GM18505 (cell line): ENCODE measurements around the gene CDH5.
"Not testable (repeated sequence)": the region's sequence is repeated elsewhere in the genome, so short reads cannot be mapped to it uniquely, and the experiment has no call there.

Experiments used
- ATAC-seq: cut with Tn5 transposase; IDR thresholded peaks from one replicate; pipeline ENCODE4 v1.9.1; 2021; ENCODE audit not compliant: unreplicated experiment
- POLR2A ChIP-seq: IDR thresholded peaks from 4 replicates; pipeline ENCODE4 v1.6.1; 2011; ENCODE audit warnings: borderline replicate concordance; ENCODE audit not compliant: insufficient read depth, insufficient read length; ENCODE audit errors: extremely low read depth

CDH5 gene

DNA sequence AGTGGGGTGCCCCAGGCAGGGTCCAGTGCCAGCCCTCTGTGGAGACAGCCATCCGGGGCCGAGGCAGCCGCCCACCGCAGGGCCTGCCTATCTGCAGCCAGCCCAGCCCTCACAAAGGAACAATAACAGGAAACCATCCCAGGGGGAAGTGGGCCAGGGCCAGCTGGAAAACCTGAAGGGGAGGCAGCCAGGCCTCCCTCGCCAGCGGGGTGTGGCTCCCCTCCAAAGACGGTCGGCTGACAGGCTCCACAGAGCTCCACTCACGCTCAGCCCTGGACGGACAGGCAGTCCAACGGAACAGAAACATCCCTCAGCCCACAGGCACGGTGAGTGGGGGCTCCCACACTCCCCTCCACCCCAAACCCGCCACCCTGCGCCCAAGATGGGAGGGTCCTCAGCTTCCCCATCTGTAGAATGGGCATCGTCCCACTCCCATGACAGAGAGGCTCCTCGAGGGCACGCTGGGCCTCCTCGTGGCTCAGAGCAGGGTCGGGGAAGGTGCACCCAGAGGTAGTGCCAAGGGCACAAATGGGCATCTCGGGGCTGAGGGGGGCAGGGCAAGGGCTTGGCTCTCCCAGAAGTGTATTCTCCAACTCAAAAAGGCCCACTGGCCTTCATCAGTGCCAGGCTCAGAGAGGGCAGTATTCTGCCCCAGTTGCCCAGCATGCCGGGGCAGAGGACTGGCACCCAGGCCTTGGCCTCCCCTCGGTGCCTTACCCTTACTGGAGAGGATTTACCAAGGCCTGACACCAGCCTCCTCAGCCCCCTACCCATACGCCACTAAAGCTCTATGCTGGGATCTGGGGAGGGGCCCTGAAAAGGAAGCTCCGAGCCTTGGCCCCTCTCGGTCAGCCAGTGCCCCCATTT, at the start of gene CDH5:
Gene CDH5 (plus strand): TSS at position 259 of the 867 bp plus-strand sequence. CDS start 12,647 bp downstream, outside the sequence.
- no peak for TF ChIP-seq POLR2A
- no peak for ATAC-seq

DNA sequence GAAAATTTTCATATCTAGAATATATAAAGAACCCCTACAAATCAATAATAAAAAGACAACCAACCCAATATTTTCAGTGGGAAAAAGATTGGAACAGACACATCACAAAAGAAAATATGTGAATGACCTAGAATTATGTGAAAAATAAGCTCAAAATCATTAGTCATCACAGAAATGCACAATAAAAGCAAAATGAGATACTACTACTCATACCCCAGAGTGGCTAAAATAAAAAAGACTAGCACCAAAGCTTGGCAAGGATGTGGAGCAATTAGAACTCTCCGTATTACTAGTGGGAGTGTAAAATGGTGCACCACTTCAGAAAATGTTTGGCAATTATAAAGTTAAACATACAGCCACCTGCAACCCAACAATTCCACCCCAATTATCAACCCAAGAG, 48.0 kb upstream of the CDH5 start:
- no peak for TF ChIP-seq POLR2A

GRCh38 chr16:66320774-66321173, 45.7 kb upstream of the CDH5 start:
- TF ChIP-seq POLR2A = no peak
- ATAC-seq = no peak

More for the DNA sequence above, 48.0 kb upstream of the CDH5 start:
- no peak for ATAC-seq

GRCh38 chr16:66322174-66322573, 44.3 kb upstream of the CDH5 start:
- no peak for ATAC-seq
- no peak for TF ChIP-seq POLR2A

DNA sequence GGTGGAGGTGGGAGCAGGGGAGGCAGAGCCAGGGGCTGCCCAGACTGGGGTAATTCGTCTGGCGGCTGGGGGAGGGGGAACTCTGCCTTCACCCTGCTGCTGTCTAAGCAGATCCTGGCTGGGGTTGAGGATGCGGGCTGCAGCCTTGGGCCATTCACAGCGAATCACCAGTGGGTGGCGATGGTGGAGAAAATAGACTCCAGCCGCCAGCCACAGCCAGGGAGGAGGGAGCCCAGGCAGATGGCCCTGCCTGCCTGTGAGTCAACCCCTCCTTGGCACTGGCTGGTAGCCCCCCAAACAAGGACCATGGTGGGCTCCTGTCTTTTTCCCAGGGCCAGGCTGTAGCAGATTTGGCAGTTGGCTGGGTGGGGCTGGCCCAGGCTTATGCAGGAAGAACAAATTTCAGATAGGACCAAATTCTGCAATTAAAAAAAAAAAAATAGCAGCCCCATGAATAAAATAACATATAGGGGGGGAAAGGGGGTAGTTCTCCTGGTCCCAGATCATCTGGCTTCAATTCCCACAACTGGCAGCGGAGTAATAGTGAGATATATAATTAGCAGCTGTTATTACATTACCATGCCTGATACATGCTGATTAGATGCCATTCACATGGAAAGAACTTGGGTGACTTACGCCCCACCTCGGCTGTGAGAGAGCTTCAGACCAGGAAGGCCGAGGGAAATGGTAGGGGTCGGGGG, 41.5 kb upstream of the CDH5 start:
- no peak for ATAC-seq
- TF ChIP-seq POLR2A = no peak

GRCh38 chr16:66325717-66326376, 40.6 kb upstream of the CDH5 start:
- TF ChIP-seq POLR2A = no peak
- no peak for ATAC-seq

GRCh38 chr16:66326991-66327513, 39.4 kb upstream of the CDH5 start:
- ATAC-seq = no peak
- no peak for TF ChIP-seq POLR2A

DNA sequence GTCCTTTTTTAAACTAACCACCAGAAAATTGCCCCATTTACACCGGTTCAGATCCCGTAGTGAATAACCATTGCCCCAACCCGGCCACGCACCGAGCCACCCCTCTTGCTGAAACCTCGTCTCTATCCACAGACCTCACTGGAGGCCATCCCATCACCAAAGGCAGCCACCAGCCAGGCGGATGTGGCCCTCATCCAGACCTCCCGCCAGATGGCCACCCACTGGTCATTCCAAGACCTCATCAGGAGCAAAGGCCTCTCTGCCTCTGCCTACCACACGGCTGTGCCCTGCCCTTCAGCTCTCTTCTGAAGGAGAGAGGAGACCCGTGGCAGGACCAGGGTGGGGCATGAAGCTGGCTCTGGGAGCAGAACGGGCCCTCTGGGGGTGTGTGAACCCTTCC, 38.2 kb upstream of the CDH5 start:
- no peak for ATAC-seq
- TF ChIP-seq POLR2A = no peak

- ATAC-seq = not testable (repeated sequence)
Observed at GRCh38 chr16:66331464-66331863, 35.0 kb upstream of the CDH5 start.

GRCh38 chr16:66332634-66333610, 33.6 kb upstream of the CDH5 start:
- no peak for TF ChIP-seq POLR2A
- ATAC-seq = no peak

GRCh38 chr16:66334853-66335574, 31.5 kb upstream of the CDH5 start:
- no peak for TF ChIP-seq POLR2A
- ATAC-seq = no peak
